ENCODE results near the gene CFAP68. TPM values are rescaled to one million over a fixed set of nuclear protein-coding genes. Genes with fewer than 3 reads are reported as not detected.

The CFAP68 gene
- total and polyA plus RNA-seq, 9 of the 15 experiments (the other 6 are each of a cell fraction or from before 2014, with no cell fraction given), result 22.8 to 72.3 (median 52.5) TPM

- TF ChIP-seq ZBTB33 (CRISPR knock-in tag; IDR thresholded peaks at IDR 0.05) (0 out of 2 replicates have a peak, but pooled peaks have one; percentile 16), KHSRP (IDR thresholded peaks at IDR 0.05) (no peak), HSF4 (CRISPR knock-in tag; IDR thresholded peaks at IDR 0.05; ENCODE audit: borderline replicate concordance) (no peak), ATF7 (IDR thresholded peaks at IDR 0.05) (peak; percentile 57), HDAC1 (IDR thresholded peaks at IDR 0.05) (peak in 1 of 2 experiments; percentile 77; a peak in 2 of 4 replicates), ZNF511 (CRISPR knock-in tag; IDR thresholded peaks at IDR 0.05) (peak; percentile 46; the same call in 1 of the 2 replicates), NKRF (IDR thresholded peaks at IDR 0.05; ENCODE audit: borderline replicate concordance) (peak; percentile 32; the same call in 1 of the 2 replicates), ZNF764 (CRISPR knock-in tag; IDR thresholded peaks at IDR 0.05; ENCODE audit: low read depth) (no peak), MEIS2 (IDR thresholded peaks at IDR 0.05; ENCODE audit: partially characterized antibody) (peak; percentile 72), MXD1 (CRISPR knock-in tag; IDR thresholded peaks at IDR 0.05; ENCODE audit: borderline replicate concordance, poor library complexity, severe bottlenecking) (peak; percentile 2), ARID2 (IDR thresholded peaks at IDR 0.05) (no peak), MNT (conservative IDR thresholded peaks at IDR 0.05) (peak in 1 of 2 experiments; percentile 86; a peak in 2 of 4 replicates), SRSF3 (IDR thresholded peaks at IDR 0.05; ENCODE audit: insufficient read depth, low read length) (no peak), NEUROD1 (IDR thresholded peaks at IDR 0.05; ENCODE audit: borderline replicate concordance, low read depth, low read length, partially characterized antibody) (peak; percentile 41), CREBBP (IDR thresholded peaks at IDR 0.05; ENCODE audit: low read depth, low read length) (no peak), MEF2D (tag; conservative IDR thresholded peaks at IDR 0.05; ENCODE audit: low read depth) (no peak), EP400 (IDR thresholded peaks at IDR 0.05) (peak; percentile 73), SMARCE1 (IDR thresholded peaks at IDR 0.05) (no peak), ZNF280A (IDR thresholded peaks at IDR 0.05; ENCODE audit: low read depth, partially characterized antibody) (no peak)
Measured at GRCh38 chr11:111870886-111871692, 8.3 kb upstream of the CFAP68 start, which contains the start of gene ALG9 (continued).
